H1 (cell line): ENCODE data around the gene IL27RA. TPM values are rescaled to one million over a fixed set of nuclear protein-coding genes. Genes with fewer than 3 reads are reported as not detected.

ENCODE experiments used
- CTCF ChIA-PET: fragments of 300-600 bp; sonication (Branson Sonifier 250); formaldehyde crosslinking; loops from one replicate; lab custom pipeline; 2021; ENCODE audit not compliant: partially characterized antibody; lab: Charles Lee
- POLR2A ChIA-PET: fragments of 300-600 bp; sonication (Branson Sonifier 250); formaldehyde crosslinking; loops from one replicate; lab custom pipeline; 2021; ENCODE audit warnings: inconsistent platforms; ENCODE audit not compliant: partially characterized antibody; lab: Charles Lee
- DNase-seq, 2 experiments: peaks; one replicate each; pipeline versions ENCODE4 v3.0.0 to v3.0.0-alpha.2; 2010 to 2022; ENCODE audit warnings: low spot score in 2 of 2, low read depth in 1 of 2, mixed read lengths in 1 of 2
- FAIRE-seq: peaks from 2 replicates; lab custom pipeline; 2011; peaks lifted over from hg19 to GRCh38; lab: Jason Lieb, UNC
- H2AFZ ChIP-seq: 2 replicates; pipeline ENCODE4 v1.8.1; 2012; ENCODE audit warnings: low read length, inconsistent platforms
- H2AK5ac ChIP-seq: 2 replicates; pipeline ENCODE4 v1.6.1; 2013; ENCODE audit warnings: low read depth, low read length
- H2BK120ac ChIP-seq: replicated peaks from 2 replicates; pipeline ENCODE3; 2013; ENCODE audit warnings: low read depth, low read length, inconsistent platforms
- H2BK12ac ChIP-seq: 2 replicates; pipeline ENCODE4 v1.6.1; 2013; ENCODE audit warnings: low read depth, low read length
- H2BK15ac ChIP-seq: 2 replicates; pipeline ENCODE4 v1.6.1; 2013; ENCODE audit warnings: low read length
- H2BK20ac ChIP-seq: 2 replicates; pipeline ENCODE4 v1.6.1; 2013; ENCODE audit warnings: low read length
- H2BK5ac ChIP-seq: 2 replicates; pipeline ENCODE4 v1.6.1; 2013; ENCODE audit warnings: low read depth, low read length
- H3K14ac ChIP-seq: 2 replicates; pipeline ENCODE4 v1.6.1; 2013; ENCODE audit warnings: inconsistent platforms; ENCODE audit not compliant: insufficient read length
- H3K18ac ChIP-seq: 2 replicates; pipeline ENCODE4 v1.6.1; 2013; ENCODE audit warnings: low read length; ENCODE audit errors: extremely low read depth
- H3K23ac ChIP-seq: 2 replicates; pipeline ENCODE4 v1.6.1; 2013; ENCODE audit warnings: inconsistent platforms; ENCODE audit not compliant: insufficient read length
- H3K23me2 ChIP-seq: 2 replicates; pipeline ENCODE4 v1.6.1; 2013; ENCODE audit warnings: low read depth, low read length
- H3K27ac ChIP-seq: 2 replicates; pipeline ENCODE4 v1.6.1; 2011; ENCODE audit warnings: low read depth, low read length, inconsistent platforms
- H3K27me3 ChIP-seq, 4 experiments: replicated peaks in 1 of 4; 1 replicate in 1 of 4; 2 replicates in 3 of 4; pipeline versions ENCODE4 v1.6.1 to v1.8.1; 2011 to 2013; ENCODE audit warnings: low read length in 3 of 4, mild to moderate bottlenecking in 3 of 4, inconsistent platforms in 2 of 4, mixed read lengths in 2 of 4, moderate library complexity in 1 of 4; ENCODE audit not compliant: control insufficient read depth in 3 of 4, insufficient read depth in 3 of 4; ENCODE audit errors: extremely low read depth in 1 of 4
- H3K36me3 ChIP-seq, 4 experiments: 2 replicates each; pipeline versions ENCODE4 v1.6.1 to v1.8.1; 2011 to 2013; ENCODE audit warnings: mild to moderate bottlenecking in 4 of 4, low read length in 3 of 4, moderate library complexity in 2 of 4, control low read depth in 1 of 4, inconsistent platforms in 1 of 4; ENCODE audit not compliant: insufficient read depth in 4 of 4, control insufficient read depth in 2 of 4
- H3K4ac ChIP-seq: replicated peaks from 2 replicates; pipeline ENCODE3; 2013; ENCODE audit warnings: low read length, low read depth, mixed read lengths, inconsistent platforms; ENCODE audit not compliant: insufficient read length
- H3K4me1 ChIP-seq, 4 experiments: replicated peaks in 1 of 4; 1 replicate in 1 of 4; 2 replicates in 3 of 4; pipeline versions ENCODE4 v1.6.1 to v1.8.1; 2011 to 2013; ENCODE audit warnings: low read length in 3 of 4, inconsistent platforms in 2 of 4, mixed read lengths in 1 of 4; ENCODE audit not compliant: insufficient read depth in 4 of 4, control insufficient read depth in 3 of 4
- H3K4me2 ChIP-seq, 2 experiments: 2 replicates each; pipeline versions ENCODE4 v1.6.1 to v1.8.1; 2011 to 2013; ENCODE audit warnings: low read depth in 2 of 2, low read length in 2 of 2, control low read depth in 1 of 2, inconsistent platforms in 1 of 2, mild to moderate bottlenecking in 1 of 2; ENCODE audit not compliant: insufficient read depth in 1 of 2
- H3K4me3 ChIP-seq, 4 experiments: fragments of 200-600, 300-600 bp in 1 of 4; sonication (generic), shearing (Covaris generic), sonication (Bioruptor Twin) in 1 of 4; 2 replicates each; pipeline versions ENCODE4 v1.5.1 to v1.8.1; 2011 to 2016; ENCODE audit warnings: low read length in 4 of 4, low read depth in 3 of 4, control low read depth in 2 of 4, inconsistent platforms in 2 of 4, mild to moderate bottlenecking in 2 of 4, mixed read lengths in 1 of 4, moderate library complexity in 1 of 4; ENCODE audit not compliant: insufficient read depth in 2 of 4; ENCODE audit errors: extremely low read depth in 1 of 4
- H3K56ac ChIP-seq: replicated peaks from 2 replicates; pipeline ENCODE3; 2013; ENCODE audit warnings: low read depth, mild to moderate bottlenecking, mixed read lengths, low read length, inconsistent platforms; ENCODE audit not compliant: insufficient read length
- H3K79me1 ChIP-seq: 2 replicates; pipeline ENCODE4 v1.6.1; 2013; ENCODE audit warnings: low read depth, low read length, control low read depth
- H3K79me2 ChIP-seq, 2 experiments: 2 replicates each; pipeline versions ENCODE4 v1.6.1 to v1.8.1; 2012 to 2013; ENCODE audit warnings: low read length in 2 of 2, mild to moderate bottlenecking in 2 of 2, inconsistent platforms in 1 of 2; ENCODE audit not compliant: insufficient read depth in 2 of 2, control insufficient read depth in 1 of 2
- H3K9ac ChIP-seq, 4 experiments: replicated peaks in 1 of 4; 1 replicate in 1 of 4; 2 replicates in 3 of 4; pipeline versions ENCODE4 v1.6.1 to v1.8.1; 2011 to 2013; ENCODE audit warnings: low read depth in 3 of 4, low read length in 3 of 4, control low read depth in 2 of 4, mild to moderate bottlenecking in 2 of 4, moderate library complexity in 2 of 4, inconsistent platforms in 1 of 4; ENCODE audit errors: extremely low read depth in 1 of 4
- H3K9me3 ChIP-seq, 2 experiments: 2 replicates each; pipeline versions ENCODE4 v1.6.1 to v1.8.1; 2012 to 2013; ENCODE audit warnings: mild to moderate bottlenecking in 2 of 2, moderate library complexity in 2 of 2, control low read depth in 1 of 2, inconsistent platforms in 1 of 2, low read depth in 1 of 2, low read length in 1 of 2, mixed read lengths in 1 of 2; ENCODE audit not compliant: insufficient read depth in 2 of 2
- H4K20me1 ChIP-seq, 2 experiments: replicated peaks in 1 of 2; 2 replicates each; pipeline versions ENCODE3 to v1.8.1; 2011 to 2013; ENCODE audit warnings: inconsistent platforms in 2 of 2, low read length in 2 of 2, mild to moderate bottlenecking in 1 of 2; ENCODE audit not compliant: insufficient read depth in 2 of 2, control insufficient read depth in 1 of 2
- H4K5ac ChIP-seq: 2 replicates; pipeline ENCODE4 v1.6.1; 2013; ENCODE audit warnings: low read length, low read depth, mixed read lengths, inconsistent platforms; ENCODE audit not compliant: insufficient read length
- H4K8ac ChIP-seq: 2 replicates; pipeline ENCODE4 v1.8.0; 2013; ENCODE audit warnings: mild to moderate bottlenecking, moderate library complexity, low read length, inconsistent platforms; ENCODE audit not compliant: insufficient read depth; ENCODE audit errors: extremely low read depth
- H4K91ac ChIP-seq: replicated peaks from 2 replicates; pipeline ENCODE3; 2013; ENCODE audit warnings: low read length, mixed read lengths, inconsistent platforms; ENCODE audit not compliant: insufficient read length
- CHD2 ChIP-seq: IDR thresholded peaks from 2 replicates; pipeline ENCODE4 v1.6.1; 2012; ENCODE audit warnings: low read length, improper control_type of control experiment
- EGR1 ChIP-seq: IDR thresholded peaks from 2 replicates; pipeline ENCODE4 v1.6.1; 2011; ENCODE audit warnings: low read depth, low read length, borderline replicate concordance
- KDM4A ChIP-seq: IDR thresholded peaks from one replicate; pipeline ENCODE4 v1.7.1; 2012; ENCODE audit warnings: low read depth, mild to moderate bottlenecking, moderate library complexity, low read length, inconsistent platforms; ENCODE audit not compliant: severe bottlenecking
- KDM5A ChIP-seq: fragments of 200-600 bp; IDR thresholded peaks from 2 replicates; pipeline ENCODE4 v1.7.1; 2012; ENCODE audit warnings: mild to moderate bottlenecking, low read length, inconsistent platforms, mixed read lengths
- NRF1 ChIP-seq: IDR thresholded peaks from 2 replicates; pipeline ENCODE4 v1.6.1; 2011; ENCODE audit warnings: mild to moderate bottlenecking, low read depth, low read length, improper control_type of control experiment
- WGBS, 2 experiments: shearing (Covaris generic) in 1 of 2; methylation state at CpG; one replicate each; pipeline versions ENCODE4 v1.1.6 to v1.1.7; 2013 to 2015; ENCODE audit warnings: low lambda C conversion rate in 2 of 2, mixed read lengths in 2 of 2, inconsistent platforms in 1 of 2, low coverage in 1 of 2, missing lambda C conversion rate in 1 of 2; ENCODE audit not compliant: insufficient replicate concordance in 2 of 2, insufficient coverage in 1 of 2, insufficient read length in 1 of 2; ENCODE audit errors: extremely low coverage in 1 of 2, missing lambda C conversion rate in 1 of 2; 5-methylcytosine and 5-hydroxymethylcytosine counted together
- polyA plus RNA-seq, 7 experiments: library from polyadenylated mRNA; depleted of rRNA in 3 of 7; stranded (reverse) in 5 of 7; unstranded in 2 of 7; fragments of >200 nt in 5 of 7; fragments of 200-250 nt in 2 of 7; gene quantifications; 1 replicate in 5 of 7; 2 replicates in 1 of 7; 4 replicates in 1 of 7; pipeline versions ENCODE4 v1.2.1 to v1.2.3, GENCODE V29; 2011 to 2013; ENCODE audit warnings: missing spikeins in 2 of 7, mixed read lengths in 2 of 7
- total RNA-seq: library from RNA; stranded (reverse); fragmentation: NEBNext Ultra II Directional; extraction: Animal tissue kit (Norgen Biotek cat#: 25700); gene quantifications from 2 replicates; pipeline ENCODE4 v1.2.1, GENCODE V29; 2021
- TF ChIP-seq, protein P1 (sequence below): IDR thresholded peaks from 2 replicates; pipeline ENCODE4 v1.6.1; 2012; ENCODE audit warnings: inconsistent platforms

The IL27RA gene
- total and polyA plus RNA-seq, 2 of the 8 experiments (the other 6 are each of a cell fraction or from before 2014, with no cell fraction given), result 9.9 to 14.7 TPM

GRCh38 chr19:14073261-14073924 is 41.8 kb downstream of the IL27RA start:
- 3% methylated on average over 41 of the region's 106 CpGs; no CpG with 5 or more reads in 1 of the 2 experiments for WGBS, 2 experiments
- no peaks in the 10 kb centered on the region for H3K36me3 ChIP-seq
- H3K14ac ChIP-seq, result no peak overlapping the region
- no peak overlapping the region for H4K91ac ChIP-seq
- no peak overlapping the region for H3K4ac ChIP-seq
- no peaks in the 10 kb centered on the region for H3K79me1 ChIP-seq
- peak overlapping the region; percentile 19; the same call in 1 of the 2 replicates for H3K18ac ChIP-seq
- H2AFZ ChIP-seq, result peak overlapping the region; percentile 74; the same call in 1 of the 2 replicates
- H2BK15ac ChIP-seq, result no peak overlapping the region; the same call in 1 of the 2 replicates
- H4K5ac ChIP-seq, result no peak overlapping the region
- peak in 1 of 2 experiments; percentile 86 for DNase-seq
- peak overlapping the region; percentile 62 for H4K8ac ChIP-seq
- no peak overlapping the region for H2AK5ac ChIP-seq
- no peak overlapping the region for H3K23ac ChIP-seq
- H3K4me2 ChIP-seq, result peak overlapping the region; percentile 57 to 98
- no peak overlapping the region; a peak in 1 of 7 replicates for H3K9ac ChIP-seq
- H3K79me2 ChIP-seq, result no peaks in the 10 kb centered on the region
- no peak overlapping the region for H3K27ac ChIP-seq
- no peaks in the 10 kb centered on the region; a peak in 1 of 4 replicates for H3K9me3 ChIP-seq
- peak overlapping the region; percentile 64 for H3K56ac ChIP-seq
- H2BK120ac ChIP-seq, result no peak overlapping the region
- no peak for FAIRE-seq
- H2BK5ac ChIP-seq, result no peak overlapping the region
- ChIA-PET POLR2A (interaction anchor here (0.7 to 2.6 kb wide), 7 partner anchors 17 to 192 kb away, joined by 3 to 10 read pairs (median 3); partner anchors contain the start of genes ASF1B and IL27RA), CTCF (interaction anchor here (0.6 to 7.0 kb wide), 27 partner anchors 9 to 215 kb away, joined by 3 to 103 read pairs (median 4); partner anchors contain the start of genes C19orf67, NANOS3 and PALM3)
- H4K20me1 ChIP-seq, result peaks cover 0 to 2% of the 10 kb centered on the region in 2 experiments
- H3K23me2 ChIP-seq, result peaks cover 18% of the 10 kb centered on the region; the same call in 1 of the 2 replicates
- peaks cover 0 to 15% (median 9%) of the 10 kb centered on the region in 4 experiments; a peak in 5 of 7 replicates for H3K4me1 ChIP-seq
- no peak overlapping the region for H2BK20ac ChIP-seq
- peak overlapping the region; percentile 46 to 66 (median 50) for H3K4me3 ChIP-seq
- no peak overlapping the region for H2BK12ac ChIP-seq
- H3K27me3 ChIP-seq, result peaks cover 17 to 40% (median 32%) of the 10 kb centered on the region in 4 experiments
- TF ChIP-seq, protein P1, sequence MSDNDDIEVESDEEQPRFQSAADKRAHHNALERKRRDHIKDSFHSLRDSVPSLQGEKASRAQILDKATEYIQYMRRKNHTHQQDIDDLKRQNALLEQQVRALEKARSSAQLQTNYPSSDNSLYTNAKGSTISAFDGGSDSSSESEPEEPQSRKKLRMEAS, result peak; percentile 11; the same call in 1 of the 2 replicates
- TF ChIP-seq KDM5A (no peak), KDM4A (peak; percentile 44), EGR1 (no peak; the same call in 1 of the 2 replicates), NRF1 (peak; percentile 12; the same call in 1 of the 2 replicates), CHD2 (no peak)
